Panc1 (cell line): ENCODE data around the gene MRPL27.
"Not testable (repeated sequence)": the region's sequence is repeated elsewhere in the genome, so short reads cannot be mapped to it uniquely, and the experiment has no call there.

ENCODE experiments used
- POLR2AphosphoS5 ChIP-seq: IDR thresholded peaks from 2 replicates; pipeline ENCODE4 v1.6.1; 2012; ENCODE audit warnings: mild to moderate bottlenecking, low read depth, low read length, moderate library complexity
- SIN3A ChIP-seq: IDR thresholded peaks from 2 replicates; pipeline ENCODE4 v1.6.1; 2012; ENCODE audit warnings: low read depth, mild to moderate bottlenecking, low read length, moderate library complexity, borderline replicate concordance; ENCODE audit not compliant: insufficient read depth
- TF ChIP-seq, protein P1 (sequence below): fragments of 450-650 bp; IDR thresholded peaks from 2 replicates; pipeline ENCODE4 v1.5.1; 2017; ENCODE audit warnings: mild to moderate bottlenecking
- TF ChIP-seq, protein P2 (sequence below), 2 experiments: IDR thresholded peaks; 2 replicates each; pipeline ENCODE4 v1.6.1; 2011 to 2012; ENCODE audit warnings: low read depth in 2 of 2, control low read depth in 1 of 2, low read length in 1 of 2, mild to moderate bottlenecking in 1 of 2, moderate library complexity in 1 of 2; ENCODE audit not compliant: insufficient read depth in 1 of 2

DNA sequence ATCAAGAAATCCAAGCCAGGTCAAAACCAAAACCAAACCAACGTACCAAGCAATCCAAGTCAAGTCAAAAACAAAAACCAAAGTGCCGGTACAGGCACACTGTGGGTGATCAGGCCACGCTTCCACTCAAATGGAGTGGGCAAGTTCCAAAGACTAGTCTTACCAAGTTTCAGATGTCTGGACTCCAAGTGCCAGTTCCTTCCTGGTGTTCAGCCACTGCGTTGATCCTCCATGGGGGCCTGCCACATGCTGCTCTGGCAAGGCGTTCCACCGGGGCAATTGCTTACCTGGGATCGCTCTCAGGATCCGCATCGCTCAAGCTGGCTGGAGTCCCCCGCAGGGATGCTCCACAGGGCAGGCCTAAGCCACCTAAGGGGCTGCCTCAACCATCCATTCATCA lies 46.6 kb upstream of the MRPL27 start:
- TF ChIP-seq, protein P1, sequence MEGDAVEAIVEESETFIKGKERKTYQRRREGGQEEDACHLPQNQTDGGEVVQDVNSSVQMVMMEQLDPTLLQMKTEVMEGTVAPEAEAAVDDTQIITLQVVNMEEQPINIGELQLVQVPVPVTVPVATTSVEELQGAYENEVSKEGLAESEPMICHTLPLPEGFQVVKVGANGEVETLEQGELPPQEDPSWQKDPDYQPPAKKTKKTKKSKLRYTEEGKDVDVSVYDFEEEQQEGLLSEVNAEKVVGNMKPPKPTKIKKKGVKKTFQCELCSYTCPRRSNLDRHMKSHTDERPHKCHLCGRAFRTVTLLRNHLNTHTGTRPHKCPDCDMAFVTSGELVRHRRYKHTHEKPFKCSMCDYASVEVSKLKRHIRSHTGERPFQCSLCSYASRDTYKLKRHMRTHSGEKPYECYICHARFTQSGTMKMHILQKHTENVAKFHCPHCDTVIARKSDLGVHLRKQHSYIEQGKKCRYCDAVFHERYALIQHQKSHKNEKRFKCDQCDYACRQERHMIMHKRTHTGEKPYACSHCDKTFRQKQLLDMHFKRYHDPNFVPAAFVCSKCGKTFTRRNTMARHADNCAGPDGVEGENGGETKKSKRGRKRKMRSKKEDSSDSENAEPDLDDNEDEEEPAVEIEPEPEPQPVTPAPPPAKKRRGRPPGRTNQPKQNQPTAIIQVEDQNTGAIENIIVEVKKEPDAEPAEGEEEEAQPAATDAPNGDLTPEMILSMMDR = not testable (repeated sequence)
- not testable (repeated sequence) for TF ChIP-seq SIN3A, POLR2AphosphoS5
- TF ChIP-seq, protein P2, sequence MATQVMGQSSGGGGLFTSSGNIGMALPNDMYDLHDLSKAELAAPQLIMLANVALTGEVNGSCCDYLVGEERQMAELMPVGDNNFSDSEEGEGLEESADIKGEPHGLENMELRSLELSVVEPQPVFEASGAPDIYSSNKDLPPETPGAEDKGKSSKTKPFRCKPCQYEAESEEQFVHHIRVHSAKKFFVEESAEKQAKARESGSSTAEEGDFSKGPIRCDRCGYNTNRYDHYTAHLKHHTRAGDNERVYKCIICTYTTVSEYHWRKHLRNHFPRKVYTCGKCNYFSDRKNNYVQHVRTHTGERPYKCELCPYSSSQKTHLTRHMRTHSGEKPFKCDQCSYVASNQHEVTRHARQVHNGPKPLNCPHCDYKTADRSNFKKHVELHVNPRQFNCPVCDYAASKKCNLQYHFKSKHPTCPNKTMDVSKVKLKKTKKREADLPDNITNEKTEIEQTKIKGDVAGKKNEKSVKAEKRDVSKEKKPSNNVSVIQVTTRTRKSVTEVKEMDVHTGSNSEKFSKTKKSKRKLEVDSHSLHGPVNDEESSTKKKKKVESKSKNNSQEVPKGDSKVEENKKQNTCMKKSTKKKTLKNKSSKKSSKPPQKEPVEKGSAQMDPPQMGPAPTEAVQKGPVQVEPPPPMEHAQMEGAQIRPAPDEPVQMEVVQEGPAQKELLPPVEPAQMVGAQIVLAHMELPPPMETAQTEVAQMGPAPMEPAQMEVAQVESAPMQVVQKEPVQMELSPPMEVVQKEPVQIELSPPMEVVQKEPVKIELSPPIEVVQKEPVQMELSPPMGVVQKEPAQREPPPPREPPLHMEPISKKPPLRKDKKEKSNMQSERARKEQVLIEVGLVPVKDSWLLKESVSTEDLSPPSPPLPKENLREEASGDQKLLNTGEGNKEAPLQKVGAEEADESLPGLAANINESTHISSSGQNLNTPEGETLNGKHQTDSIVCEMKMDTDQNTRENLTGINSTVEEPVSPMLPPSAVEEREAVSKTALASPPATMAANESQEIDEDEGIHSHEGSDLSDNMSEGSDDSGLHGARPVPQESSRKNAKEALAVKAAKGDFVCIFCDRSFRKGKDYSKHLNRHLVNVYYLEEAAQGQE (IDR thresholded peaks at IDR 0.05; ENCODE audit: insufficient read depth in 1 of 2, low read depth in 2 of 2, low read length in 1 of 2) = not testable (repeated sequence)
